GM21529 (cell line): Measurements from ENCODE around the gene ANXA5.

Experiments
- ATAC-seq: cut with Tn5 transposase; IDR thresholded peaks from one replicate; pipeline ENCODE4 v1.9.1; 2021; ENCODE audit not compliant: unreplicated experiment

The ANXA5 gene

DNA sequence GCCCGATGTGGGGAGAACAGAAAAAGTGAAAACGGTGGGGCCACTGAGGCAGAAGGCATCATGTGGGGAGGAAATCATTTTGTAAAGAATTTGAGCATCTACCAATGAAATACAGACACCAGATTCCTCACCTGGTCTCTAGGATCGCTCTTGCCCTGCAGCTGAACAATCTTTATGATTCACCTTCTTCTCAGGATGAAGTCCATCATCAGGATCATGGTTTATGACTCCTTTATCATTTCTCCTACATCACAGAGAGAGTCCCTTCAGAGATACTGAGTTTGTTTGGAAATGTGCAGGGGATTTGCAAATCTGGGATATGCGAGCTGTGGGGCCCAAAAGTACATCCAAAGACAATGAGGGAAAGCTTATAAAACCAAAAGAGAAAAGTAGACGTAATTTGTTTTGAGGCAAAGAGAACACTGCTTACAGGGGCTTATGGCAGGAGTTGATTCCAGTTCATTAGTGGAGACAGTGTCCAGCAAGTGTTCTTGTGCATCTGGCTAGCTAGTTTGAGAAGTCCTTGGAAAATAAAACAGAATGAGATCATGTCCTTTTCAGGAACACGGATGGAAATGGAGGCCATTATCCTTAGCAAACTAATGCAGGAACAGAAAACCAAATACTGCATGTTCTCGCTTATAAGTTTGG, 15.3 kb upstream of the ANXA5 start:
- no peak for ATAC-seq

DNA sequence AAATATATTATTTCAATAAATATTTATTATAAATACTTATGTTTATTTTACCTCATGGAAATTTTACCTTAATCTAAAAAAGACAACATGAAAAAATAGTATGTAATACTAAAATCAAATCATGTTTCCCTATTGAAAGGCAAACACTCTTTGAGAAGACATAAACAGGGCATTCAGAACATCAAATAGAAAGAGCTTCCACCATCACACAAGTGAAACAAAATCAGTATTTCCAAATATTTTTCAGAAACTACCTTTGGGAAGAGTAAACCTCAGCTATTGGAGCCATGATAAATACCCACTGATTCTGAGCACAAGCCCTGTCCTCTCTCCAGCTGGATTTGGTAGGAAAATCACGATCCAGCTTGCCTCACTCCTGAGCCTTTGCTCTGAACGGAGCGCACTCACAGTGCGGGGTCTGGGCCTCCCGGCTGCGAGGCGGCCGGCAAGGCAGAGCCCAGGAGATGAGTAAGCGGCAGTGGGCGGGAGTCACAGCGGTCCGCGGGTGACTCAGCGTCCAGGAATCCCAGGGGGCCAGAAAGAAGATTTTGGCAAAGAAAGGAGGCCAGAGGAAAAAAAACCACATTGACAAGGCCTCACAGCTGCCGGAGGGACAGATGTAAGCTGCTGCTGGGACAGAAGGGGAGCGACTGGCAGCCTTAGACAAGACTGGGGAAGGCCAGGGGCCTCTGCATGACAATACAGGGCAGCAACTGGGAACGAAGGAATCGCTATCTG, 14.7 kb upstream of the ANXA5 start:
- peak; percentile 97 for ATAC-seq

DNA sequence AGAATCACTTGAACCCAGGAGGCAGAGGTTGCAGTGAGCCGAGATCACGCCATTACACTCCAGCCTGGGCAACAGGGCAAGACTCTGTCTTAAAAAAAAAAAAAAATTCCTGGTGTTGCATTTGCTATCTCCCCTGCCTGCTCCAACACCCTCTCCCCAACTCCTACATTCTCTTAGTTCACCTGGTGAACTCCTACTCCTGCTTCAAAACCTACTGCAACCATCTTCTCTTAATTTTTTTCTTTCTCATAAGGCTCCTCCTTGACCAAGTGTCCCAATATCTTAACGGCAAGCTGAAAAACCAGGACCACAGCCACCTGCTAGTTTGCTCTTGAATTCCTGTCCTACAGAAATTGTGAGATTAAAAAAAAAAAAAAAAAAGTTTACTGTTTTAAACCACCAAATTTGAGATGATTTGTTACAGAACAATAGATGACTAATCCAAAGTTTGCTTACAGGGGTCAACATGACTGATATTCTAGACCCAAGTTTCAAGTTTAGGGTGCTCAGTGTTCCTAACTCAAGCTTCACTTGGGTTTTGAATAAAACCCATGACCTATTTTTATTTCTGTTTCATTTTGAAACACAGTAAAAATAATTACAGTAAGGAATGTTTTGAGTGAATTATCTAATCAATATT, 13.1 kb upstream of the ANXA5 start:
- ATAC-seq, result no peak

DNA sequence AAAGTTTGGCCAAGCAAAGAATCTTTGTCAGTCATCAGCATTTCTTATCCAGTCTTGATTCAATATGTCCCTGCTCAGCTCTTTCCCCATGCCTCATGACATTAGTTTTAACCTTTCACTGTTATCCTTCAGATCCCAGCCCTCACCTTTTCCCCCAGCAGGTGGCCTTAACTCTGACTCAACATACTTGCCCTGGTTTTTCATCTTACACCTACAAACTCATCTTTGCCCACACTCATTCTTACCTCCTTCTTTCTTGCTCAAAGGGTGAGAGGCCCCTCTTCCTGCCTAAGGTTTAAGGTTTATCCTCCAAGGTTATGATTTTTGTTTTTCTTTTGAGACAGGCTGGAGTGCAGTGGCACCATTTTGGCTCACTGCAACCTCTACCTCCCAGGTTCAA, 10.6 kb upstream of the ANXA5 start:
- ATAC-seq, result no peak

DNA sequence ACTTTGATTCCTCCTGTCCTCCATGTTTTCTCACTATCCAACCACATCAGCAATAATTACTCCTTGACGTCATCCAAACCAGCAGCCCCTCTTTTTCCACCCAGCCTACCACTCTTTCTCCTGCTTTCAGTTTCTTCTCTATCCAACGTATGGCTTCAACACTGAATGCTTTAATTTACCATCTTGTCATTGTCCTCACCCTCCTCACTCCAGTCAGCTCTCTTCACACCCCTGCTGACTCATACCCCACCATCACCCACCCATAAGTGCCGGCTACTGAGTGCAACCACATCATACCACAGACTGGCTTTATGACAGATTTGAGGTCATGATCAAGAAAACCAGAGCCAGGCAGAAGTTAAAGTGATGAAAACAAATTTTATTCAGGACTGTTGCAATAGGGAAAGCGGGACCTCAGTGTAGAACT, 9.8 kb upstream of the ANXA5 start:
- ATAC-seq, result no peak

DNA sequence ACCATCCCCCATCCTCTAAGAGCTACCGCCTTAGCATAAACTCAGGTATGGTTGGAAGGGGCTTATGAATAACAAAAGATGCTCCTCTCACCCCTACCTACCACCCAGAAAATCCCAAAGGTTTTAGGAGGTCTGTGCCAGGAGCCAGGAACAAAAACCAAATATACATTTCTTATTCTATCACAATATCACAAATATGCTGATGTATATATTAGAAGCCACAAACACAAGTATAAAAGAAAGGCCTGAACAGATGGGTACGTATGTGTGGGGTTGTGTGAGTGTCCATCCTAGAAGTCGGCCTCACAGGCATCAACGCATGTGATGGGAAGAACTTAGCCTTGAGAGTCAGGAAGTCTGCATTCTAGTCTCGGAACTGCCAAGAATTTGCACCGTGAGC, 8.7 kb upstream of the ANXA5 start:
- no peak for ATAC-seq

DNA sequence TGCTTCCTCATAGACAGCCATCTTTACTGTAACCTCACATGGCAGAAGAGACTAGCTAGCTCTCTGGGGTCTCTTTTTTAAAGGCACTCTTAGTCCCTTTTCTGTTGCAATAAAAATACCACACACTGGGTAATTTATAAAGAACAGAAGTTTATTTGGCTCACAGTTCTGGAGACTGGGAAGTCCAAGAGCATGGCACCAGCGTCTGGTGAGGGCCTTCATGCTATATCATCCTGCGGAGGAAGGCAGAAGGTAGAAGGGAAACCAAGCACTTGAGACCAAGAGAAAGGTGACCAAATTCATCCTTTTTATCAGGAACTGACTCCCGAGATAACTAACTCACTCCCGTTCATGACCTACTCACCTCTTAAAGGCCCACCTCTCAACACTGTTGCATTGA, 5.4 kb upstream of the ANXA5 start:
- ATAC-seq, result no peak

DNA sequence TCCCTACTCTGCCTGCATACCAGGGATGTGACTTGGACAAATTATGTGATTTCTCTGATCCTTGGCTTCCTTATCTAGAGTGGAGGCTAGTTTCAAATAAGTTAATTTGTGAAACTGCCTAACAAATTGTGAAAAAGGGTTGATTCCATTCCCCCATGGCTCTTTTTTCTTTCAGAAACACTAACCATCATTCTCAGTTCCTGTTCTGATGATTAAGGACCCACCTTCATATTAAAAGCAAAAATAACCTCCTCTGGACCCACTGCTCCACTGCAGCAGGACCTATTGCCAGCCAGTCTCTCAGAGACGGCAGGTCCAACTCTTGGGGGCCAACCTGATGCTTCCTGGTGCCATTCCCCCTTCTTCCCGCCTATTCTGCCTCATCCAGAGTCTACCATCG, 4.5 kb upstream of the ANXA5 start:
- no peak for ATAC-seq

DNA sequence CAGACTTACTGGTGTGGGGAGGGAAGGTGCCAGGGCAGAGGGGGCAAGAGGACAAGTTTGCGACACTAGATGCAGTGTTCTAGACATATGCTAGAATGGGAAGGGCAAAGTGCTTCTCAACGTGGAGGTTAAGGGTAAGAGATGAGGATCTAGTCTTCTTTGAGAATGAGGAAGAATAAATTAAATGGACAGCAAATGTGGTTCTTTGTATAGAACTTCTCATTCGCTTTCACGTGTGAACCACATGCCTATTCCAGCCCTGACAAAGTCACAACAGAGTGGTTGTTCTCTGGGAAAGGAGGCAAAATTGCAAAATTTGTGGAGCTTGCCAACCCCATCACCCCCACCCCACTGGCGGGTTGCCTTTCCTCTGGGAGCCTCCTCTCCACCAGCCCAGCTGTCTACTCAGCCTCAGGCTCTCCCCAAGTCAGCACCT, 1.5 kb upstream of the ANXA5 start:
- no peak for ATAC-seq

DNA sequence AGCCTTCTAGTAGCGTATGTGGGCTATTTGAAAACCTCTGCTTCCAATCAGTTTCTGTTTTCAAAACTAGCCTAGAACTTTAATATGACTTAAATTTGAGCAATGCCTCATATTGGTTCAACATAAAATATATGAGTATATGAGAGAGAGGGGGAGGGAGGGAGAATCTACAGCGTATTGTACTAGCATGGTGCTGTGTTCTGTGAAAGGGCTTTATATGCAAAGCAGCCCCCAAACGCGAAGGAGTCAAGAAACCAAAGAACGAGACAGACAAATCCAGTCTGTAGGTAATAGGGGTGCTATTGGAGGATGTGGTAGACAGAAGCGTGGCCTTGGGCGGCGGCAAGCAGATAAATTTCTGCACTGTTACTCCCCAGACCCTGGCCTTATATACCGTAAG, 784 bp upstream of the ANXA5 start:
- peak; percentile 25 for ATAC-seq

DNA sequence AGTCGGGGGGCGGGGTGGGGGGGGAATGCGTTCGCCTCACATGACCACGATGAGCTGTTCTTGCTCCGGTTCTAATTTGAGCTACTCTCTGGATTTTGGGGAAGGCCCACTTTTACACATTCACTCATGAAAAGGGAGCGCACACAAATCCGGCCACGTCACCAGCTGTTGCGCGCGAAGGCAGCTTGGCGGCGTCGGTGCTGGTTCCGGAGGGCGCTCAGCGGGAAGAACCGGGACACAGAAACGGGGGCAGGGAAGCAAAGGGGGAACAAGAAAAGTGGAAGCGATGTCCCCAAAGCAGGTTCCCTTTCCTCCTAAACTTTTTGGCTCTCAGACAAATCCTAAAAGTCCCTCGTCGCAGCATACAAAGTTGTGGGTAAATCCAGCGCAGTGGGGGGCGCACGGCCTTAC, 605 bp downstream of the ANXA5 start:
- peak; percentile 29 for ATAC-seq

DNA sequence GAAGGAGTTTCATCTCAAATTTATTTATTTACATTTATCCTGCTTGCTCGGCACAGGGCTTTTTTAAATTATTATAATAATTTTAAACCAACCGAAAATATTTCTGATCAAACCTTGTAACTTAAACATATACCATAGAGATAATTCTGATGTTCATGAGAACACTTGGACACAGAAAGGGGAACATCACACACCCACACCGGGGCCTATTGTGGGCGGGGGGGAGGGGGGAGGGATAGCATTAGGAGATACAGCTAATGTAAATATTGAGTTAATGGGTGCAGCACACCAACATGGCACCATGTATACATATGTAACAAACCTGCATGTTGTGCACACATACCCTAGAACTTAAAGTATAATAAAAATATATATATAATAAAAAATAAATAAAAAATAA, 2.9 kb downstream of the ANXA5 start:
- no peak for ATAC-seq

DNA sequence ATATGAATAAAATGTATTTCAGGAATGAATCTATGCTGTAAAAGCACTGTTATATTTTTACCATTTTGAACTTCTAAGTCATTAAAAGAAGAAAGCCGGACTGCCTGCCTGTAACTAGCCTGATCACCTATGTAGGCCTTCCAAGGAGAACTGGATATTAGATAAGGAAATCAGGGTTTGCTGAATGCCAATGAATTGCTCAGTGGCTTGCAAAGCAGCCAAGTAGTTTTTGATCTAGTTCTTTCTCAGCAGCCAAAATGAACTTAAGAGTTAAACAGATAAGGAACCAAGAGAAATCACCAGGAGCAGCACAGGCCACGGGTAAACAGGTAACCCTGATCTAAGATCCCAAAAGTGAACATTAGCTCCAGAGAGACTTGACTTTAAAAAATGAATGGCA, 3.3 kb downstream of the ANXA5 start:
- ATAC-seq, result no peak

DNA sequence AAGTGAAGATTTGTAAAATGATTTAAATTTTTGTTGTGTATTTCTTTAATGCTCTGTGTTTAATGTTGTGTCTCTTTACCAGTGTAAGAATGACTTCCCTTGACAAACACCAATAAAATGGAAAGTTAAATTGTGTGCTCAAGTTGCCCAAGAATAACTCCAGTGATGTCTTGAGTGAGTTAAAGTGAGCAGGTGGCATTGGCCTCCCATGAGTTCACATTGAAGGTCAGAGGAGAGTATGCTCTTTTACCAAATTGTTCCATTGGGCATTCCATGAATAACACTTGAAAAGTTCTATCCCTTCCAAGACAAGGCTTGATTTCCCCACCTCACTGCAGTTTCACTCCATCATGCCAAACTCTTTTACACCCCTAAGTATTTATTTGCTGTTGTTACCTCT, 4.5 kb downstream of the ANXA5 start:
- ATAC-seq, result no peak

DNA sequence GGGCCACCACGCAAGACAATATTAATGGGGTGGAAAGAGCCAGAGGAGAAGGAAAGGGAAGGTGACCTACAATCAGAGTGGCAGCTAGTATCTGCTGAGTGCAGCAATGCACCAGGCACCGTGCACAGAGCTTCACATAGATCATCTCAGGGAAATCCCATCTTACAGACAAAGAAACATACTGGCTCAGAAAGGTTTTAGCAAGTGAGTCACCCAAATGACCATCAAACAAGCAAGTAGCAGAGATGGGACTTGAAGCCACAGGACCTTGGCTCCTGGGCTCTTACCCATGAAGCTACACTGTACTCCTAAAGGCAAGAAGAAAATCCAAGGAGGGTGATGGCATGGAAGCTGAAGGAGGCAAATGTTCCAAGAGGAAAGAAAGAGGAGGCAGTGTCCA, 6.8 kb downstream of the ANXA5 start:
- peak; percentile 59 for ATAC-seq

DNA sequence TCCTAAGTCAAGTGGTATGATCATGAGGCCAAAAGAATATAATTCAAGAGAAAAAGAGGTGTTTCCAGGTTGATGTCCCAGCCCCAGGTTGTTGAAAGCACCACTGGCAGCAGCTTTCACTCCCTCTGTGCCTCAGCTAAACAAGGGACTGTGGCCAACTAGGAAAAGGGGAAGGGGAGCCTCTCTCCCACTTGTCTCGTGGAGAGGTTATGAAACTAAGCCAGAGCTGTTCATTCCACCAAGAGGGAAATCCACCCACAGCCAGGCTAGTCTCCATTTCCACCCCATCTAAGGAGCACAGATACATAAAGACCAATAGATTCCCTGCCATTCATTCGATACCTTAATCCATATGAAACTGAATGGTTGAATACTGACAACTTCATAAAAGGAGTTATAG, 8.1 kb downstream of the ANXA5 start:
- ATAC-seq, result no peak

DNA sequence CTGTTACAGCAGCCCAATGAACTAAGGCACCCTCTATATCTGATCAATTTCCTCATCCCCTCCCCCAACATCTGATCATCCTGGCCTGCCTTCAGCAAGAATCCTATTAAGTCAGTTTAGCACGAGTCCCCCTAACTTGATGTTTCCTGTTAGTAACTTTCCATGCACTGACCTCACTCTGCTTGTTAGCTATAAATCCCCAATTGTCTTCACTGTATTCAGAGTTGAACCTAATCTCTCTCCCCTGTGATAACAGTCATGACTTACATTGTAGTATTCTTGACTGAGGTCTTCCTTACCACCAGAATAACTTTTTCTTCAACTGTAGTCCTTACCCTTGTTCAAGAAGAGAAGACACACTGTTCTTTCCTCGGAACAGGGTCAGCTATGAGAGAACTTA, 8.5 kb downstream of the ANXA5 start:
- no peak for ATAC-seq

DNA sequence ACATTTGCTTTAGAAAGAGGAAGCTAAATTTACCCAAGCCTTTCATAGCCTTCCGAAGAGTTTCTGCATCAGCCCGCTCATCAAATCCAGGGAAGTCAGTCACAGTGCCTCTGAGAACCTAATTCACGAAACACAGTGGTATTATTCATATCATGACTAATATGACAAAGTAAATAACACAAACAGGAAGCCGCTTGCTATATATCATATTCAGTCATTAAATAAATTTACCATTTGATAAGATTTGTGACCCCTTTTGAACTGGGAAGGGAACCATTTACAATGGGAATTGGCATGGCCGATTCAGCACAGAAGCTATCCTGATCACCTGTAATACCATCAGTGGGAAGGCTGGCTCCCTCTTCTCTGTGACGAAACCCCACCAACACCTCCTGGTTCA, 10.5 kb downstream of the ANXA5 start:
- ATAC-seq, result no peak

DNA sequence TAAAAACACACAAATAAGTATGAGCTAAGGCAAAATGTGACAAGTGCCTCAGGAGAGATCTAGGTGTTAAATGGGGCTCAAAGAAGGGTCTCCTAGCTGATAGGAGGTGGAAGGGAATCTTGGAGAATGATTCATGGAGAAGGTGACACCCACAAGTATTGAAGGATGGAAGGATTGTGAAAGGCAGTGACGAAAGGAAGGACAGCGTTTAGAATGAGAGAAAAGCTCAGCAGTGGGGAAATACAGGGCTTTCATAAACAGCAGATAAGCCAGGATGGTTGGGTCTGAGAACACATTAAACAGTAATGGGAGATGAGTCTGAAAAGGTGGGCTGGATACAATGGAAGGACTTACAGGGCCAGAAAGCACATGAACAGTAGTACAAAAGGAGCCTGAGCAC, 11.5 kb downstream of the ANXA5 start:
- ATAC-seq, result no peak

DNA sequence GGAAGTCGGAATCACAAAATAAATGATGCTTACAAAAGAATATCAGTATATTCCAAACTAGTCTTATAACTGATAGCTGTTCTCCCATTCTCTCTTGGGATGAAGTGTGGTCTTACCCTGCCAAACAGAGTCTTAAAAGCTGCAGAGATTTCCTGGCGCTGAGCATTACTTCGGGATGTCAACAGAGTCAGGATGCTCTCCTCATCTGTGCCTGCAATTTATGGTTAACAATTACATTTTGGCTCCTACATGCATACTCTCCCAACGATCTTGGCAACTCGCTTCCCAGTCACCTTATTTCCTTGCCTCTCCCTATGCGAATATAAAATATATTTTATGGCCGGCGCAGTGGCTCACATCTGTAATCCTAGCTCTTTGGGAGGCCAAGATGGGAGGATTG, 12.2 kb downstream of the ANXA5 start:
- ATAC-seq, result no peak

DNA sequence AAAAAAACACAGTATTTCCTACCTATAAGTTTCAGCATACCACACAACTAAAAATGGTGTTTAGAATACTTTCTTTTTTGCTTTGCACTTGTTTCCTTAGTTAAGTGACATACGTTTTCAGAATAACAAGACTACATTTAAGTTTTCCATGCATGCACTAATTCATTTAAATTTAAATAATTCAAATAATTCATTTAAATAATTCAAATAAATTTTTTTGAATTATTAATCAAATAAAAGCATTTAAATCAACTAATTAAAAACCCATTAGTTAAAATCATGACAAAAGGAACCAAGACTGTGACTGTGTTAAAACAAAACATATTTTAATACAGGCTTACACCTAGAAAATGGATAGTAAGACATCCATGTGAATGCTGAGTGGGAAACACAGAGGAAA, 12.8 kb downstream of the ANXA5 start:
- ATAC-seq, result no peak

DNA sequence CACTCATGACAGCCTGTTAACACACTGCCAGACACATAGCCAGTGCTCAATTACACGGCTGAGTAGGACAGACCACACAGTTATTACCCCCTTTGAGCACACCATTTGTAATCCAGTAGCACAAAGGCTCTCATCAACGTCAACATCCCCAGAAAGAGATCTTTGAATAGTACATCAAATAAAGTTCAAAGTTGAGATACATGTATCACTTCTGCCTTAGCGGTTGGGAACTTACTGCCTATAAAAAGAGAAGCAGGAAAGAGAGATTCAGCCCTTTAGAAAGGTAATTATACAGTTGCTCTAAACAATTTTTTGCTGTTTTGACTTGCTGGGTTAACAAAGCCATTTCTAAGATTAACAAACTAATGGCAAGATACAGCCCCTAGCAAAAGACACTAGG, 16.2 kb downstream of the ANXA5 start:
- no peak for ATAC-seq
